ENCODE data around the gene SHC1.

DNA sequence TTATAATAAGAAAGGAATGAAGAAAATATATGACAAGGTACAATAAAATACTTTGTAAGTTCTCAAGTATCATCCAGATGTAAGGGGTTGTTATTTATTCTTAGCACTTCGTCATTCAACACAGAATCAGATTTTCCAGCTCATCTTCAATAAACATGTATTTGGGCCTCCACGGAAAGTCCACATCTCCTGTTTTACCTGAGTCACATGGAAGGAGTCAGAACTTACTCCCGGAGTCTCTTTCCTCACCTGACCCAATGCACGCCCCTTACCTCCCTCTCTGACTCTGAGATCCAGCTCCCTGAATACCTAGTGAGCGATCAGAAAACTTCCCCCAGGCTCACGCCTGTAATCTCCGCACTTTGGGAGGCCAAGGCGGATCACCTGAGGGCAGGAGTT, 32.6 kb downstream of the SHC1 start:
- no peak for TF ChIP-seq POLR2AphosphoS5 (IDR thresholded peaks at IDR 0.05; ENCODE audit: borderline replicate concordance, low read depth, low read length)
- no peak for TF ChIP-seq EZH2 (IDR thresholded peaks at IDR 0.05)
- no peak for TF ChIP-seq FOXP2 (optimal IDR thresholded peaks at IDR 0.05; ENCODE audit: control extremely low read depth, extremely low read length, insufficient read depth)

All from SK-N-MC (cell line).